Urinary bladder (tissue), 4 donors: Measurements from ENCODE around the gene CNDP2. TPM values are rescaled to one million over a fixed set of nuclear protein-coding genes. Genes with fewer than 3 reads are reported as not detected.

Experiments used
- DNase-seq: peaks from one replicate; pipeline ENCODE4 v3.0.0-alpha.2; 2015; ENCODE audit errors: extremely low spot score
- H3K27ac ChIP-seq: one replicate; pipeline ENCODE4 v1.5.1; 2013; ENCODE audit warnings: low read depth, mild to moderate bottlenecking, moderate library complexity
- H3K36me3 ChIP-seq: one replicate; pipeline ENCODE4 v1.6.1; 2013; ENCODE audit warnings: mild to moderate bottlenecking, moderate library complexity; ENCODE audit not compliant: insufficient read depth
- H3K4me1 ChIP-seq: one replicate; pipeline ENCODE4 v1.6.1; 2013; ENCODE audit warnings: mild to moderate bottlenecking, moderate library complexity; ENCODE audit not compliant: insufficient read depth
- H3K4me3 ChIP-seq: one replicate; pipeline ENCODE4 v1.5.1; 2013; ENCODE audit warnings: low read depth, low read length
- WGBS: extraction: QIAGEN DNeasy Blood & Tissue Kit; methylation state at CpG from one replicate; pipeline ENCODE4 v1.1.7; 2013; 5-methylcytosine and 5-hydroxymethylcytosine counted together
- polyA plus RNA-seq: library from polyadenylated mRNA; stranded (reverse); fragments of 200-250 nt; gene quantifications from one replicate; pipeline ENCODE4 v1.2.3, GENCODE V29; 2013
- total RNA-seq: library from RNA; depleted of rRNA; stranded (reverse); fragments of >200 nt; gene quantifications from one replicate; pipeline ENCODE4 v1.2.3, GENCODE V29; 2014
- donor health status: healthy with polysubstance abuse.
- donor health status: healthy.

Gene CNDP2
- total RNA-seq: 44.0 TPM
- polyA plus RNA-seq: 72.3 TPM

DNA sequence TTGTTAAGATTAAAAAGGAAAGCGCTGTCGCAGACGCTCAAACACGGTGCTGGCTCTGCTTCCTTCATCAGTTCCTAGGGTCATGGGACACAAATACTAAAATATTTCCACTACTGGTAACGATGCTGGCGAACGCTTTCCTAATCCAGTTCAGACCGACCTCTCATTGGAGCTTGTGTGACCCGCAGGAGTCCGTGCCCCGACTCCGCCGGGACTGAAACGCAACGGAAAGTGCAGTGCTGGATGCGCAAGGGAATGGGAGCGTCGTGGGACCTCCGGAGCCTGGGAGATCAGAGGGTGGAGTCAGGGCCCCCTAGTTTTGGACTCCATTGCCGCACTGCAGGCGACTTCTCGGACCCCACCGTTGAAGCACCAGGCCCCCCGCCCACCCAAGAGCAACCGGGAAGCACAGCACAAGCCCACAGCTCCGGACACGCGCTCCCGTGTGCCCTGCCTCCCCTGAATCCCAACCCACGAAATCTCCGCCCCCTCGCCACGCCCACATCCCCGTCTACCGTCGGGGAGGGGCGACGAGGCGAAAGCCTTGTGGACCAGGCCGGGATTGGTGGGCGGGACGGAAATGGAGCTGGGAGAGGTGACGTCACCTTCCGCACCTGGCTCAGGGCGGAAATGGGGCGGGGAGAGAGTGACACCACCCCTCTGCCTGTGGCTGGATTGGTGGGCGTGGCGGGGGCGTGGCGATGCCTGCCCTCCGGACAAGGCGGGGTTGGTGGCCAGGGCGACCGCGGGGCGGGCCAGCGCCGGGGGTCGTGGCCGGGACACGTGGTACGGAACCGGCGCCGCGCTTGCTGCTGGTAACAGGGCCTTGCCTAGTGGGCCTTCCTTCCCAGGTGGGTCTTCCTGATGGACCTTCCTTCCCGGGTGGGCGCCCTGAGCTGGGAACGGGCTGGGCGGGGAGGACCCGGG is at the start of gene CNDP2:
TSS of gene CNDP2 (plus strand) at position 783 of the 927 bp plus-strand sequence. CDS start 3,611 bp downstream, outside the sequence.
- Histone ChIP-seq H3K36me3 (no peaks in the 10 kb centered on the region), H3K4me3 (peak within 1 kb of the TSS; percentile 72), H3K4me1 (no peaks in the 10 kb centered on the region), H3K27ac (peak within 1 kb of the TSS; percentile 94)
- peak; percentile 98 for DNase-seq
- under 1% methylated on average over 71 of the region's 71 CpGs for WGBS

DNA sequence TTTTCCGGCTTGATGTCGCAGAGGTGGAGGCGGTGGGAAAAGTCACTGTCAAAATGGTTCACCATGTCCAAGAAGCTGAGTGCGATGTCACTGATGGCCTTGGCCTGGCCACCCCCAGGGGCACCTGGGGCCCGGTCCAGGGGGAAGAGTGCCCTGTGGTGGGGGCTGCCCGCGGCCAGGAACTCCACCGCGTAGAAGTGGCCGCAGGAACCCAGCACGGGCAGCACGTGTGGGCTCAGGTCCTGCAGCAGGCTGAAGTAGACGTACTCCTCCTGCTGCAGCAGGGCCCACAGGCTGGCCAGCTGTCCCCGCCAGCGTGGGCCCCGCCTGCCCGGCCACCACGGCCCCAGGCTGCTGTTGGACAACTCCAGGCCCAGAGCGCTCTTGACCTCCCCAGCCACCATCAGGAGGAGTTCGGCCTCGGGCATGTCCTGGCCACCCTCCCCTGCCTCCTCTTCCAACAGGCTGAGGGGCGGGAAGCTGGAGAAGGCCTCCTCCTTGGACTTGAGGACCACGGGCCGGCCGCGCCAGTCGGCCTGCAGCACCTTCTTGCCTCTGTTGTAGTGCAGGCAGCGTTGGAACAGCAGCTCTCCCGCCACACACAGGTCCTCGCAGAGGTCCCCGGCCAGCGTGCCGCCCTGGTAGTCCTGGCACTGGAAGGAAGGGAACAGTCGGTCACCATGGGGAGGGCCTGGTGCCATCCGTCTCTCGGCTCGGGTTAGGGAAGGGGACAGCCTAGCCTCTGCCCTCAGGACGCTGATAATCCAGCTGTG is 49.3 kb upstream of the CNDP2 start:
- no peak for DNase-seq
- H3K36me3 ChIP-seq: no peaks in the 10 kb centered on the region

DNA sequence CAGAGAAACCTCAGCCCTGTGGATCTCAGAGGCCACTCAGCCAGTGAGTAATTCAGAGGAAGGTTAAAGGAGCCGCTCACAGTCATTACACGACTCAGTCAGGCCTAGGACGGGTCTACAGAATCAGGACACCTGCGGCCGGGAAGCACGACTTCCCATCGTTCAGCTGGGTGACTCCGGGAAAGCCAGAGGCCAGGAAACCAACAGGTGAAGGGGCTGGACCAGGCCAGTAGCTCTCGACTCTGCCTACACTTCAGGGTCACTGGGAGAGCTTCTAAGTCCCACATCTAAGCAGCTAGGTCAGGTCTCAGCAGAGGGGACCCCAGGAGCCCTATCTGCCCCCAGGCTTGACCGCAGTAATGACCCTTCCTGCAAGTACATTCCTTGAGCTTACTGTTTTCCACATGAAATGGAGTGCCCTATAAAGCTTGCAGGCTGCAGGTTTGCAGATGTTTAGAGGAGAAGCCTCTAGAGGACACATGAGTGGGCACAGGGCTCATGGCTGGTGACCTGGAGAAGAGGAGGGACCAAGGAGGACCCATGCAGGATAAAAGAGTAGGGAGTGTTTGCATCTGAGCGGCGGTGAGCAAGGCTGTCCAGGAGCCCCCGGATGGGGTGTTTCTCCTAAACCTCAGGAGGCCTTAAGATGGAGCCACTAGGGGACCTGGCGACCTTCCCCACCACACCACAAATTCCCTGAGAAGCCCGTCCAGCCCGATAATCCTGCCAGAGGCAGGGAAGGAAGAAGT is 48.6 kb upstream of the CNDP2 start:
- no peaks in the 10 kb centered on the region for H3K4me1 ChIP-seq
- no peak overlapping the region for H3K27ac ChIP-seq
- no peak for DNase-seq
- no peak overlapping the region for H3K4me3 ChIP-seq
- H3K36me3 ChIP-seq: no peaks in the 10 kb centered on the region
- 92% methylated on average over 16 of the region's 16 CpGs for WGBS

More for the DNA sequence above, 49.3 kb upstream of the CNDP2 start:
- no peak overlapping the region for H3K4me3 ChIP-seq
- 95% methylated on average over 38 of the region's 38 CpGs for WGBS
- no peak overlapping the region for H3K27ac ChIP-seq
- H3K4me1 ChIP-seq: no peaks in the 10 kb centered on the region

DNA sequence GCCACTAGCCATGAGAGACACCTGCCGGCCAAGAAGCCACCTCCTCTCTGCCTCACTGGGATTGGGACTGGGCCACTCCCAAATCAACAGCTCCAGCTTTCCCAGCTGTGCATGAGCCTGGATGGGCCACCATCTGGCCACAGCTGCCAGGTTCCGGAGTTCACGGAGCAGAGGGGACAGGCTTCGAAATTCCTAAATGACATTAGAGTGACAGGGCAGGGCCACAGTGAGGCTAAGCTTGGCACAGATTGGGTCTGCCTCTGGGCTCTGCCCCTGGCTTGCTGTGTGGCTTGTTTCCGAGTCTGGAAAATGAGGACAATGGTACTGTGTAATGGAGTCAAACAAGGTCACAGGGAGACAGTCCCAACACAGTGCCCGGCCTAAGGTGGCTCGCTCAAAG is 45.5 kb upstream of the CNDP2 start:
- Histone ChIP-seq H3K36me3 (no peaks in the 10 kb centered on the region), H3K27ac (no peak overlapping the region), H3K4me3 (no peak overlapping the region), H3K4me1 (no peaks in the 10 kb centered on the region)
- 81% methylated on average over 7 of the region's 7 CpGs for WGBS
- DNase-seq: no peak

DNA sequence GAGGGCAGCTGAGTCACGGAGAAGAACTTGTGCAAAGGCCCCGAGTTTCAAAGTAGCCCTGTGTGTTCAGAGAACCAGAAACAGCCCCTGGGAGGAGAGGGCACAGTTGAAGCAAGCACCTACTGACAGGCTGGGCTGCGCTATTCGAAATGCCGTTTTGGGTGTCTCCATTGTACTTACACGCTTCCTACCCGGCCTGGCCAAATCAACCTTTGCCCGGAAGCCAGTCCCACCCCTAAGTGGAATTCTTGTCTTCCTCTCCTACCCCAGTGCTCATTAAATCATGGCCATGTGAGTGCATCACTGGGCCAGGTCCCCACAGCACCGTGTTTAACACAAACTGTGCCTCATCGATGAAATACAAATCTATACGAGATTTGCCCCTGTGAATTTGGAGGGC is 45.0 kb upstream of the CNDP2 start:
- DNase-seq: no peak
- Histone ChIP-seq H3K36me3 (no peaks in the 10 kb centered on the region), H3K4me3 (no peak overlapping the region), H3K4me1 (no peaks in the 10 kb centered on the region), H3K27ac (no peak overlapping the region)
- WGBS: 90% methylated on average over 11 of the region's 11 CpGs

DNA sequence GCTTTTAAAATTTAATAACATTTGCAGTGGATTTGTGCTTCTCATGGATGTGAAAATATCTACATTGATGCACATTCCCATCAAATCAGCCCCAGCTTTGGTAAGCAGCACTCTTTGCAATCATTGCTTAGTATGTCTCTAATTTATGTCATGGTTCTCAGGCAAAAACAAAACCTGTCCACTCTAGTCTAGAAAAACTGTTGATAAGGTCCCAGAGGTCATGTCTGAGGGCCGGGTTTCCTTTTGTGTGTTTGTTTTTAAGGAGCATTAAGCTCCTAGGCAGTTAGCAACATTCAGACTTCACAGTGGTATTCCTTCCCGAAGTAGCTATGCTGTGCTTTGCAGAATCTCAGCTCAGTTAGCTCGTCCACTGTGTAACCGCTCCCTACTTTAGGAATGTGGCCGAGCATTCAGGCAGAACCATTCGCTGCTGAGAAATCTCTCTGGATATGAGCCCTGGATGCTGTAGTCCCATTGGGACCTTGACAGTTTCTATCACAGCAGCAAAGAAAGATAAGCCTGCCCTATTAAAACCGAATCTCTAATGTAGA is 43.1 kb upstream of the CNDP2 start:
- Histone ChIP-seq H3K4me1 (peaks cover 4% of the 10 kb centered on the region), H3K4me3 (no peak overlapping the region), H3K36me3 (no peaks in the 10 kb centered on the region), H3K27ac (no peak overlapping the region)
- no peak for DNase-seq
- WGBS: 31% methylated on average over 7 of the region's 7 CpGs

DNA sequence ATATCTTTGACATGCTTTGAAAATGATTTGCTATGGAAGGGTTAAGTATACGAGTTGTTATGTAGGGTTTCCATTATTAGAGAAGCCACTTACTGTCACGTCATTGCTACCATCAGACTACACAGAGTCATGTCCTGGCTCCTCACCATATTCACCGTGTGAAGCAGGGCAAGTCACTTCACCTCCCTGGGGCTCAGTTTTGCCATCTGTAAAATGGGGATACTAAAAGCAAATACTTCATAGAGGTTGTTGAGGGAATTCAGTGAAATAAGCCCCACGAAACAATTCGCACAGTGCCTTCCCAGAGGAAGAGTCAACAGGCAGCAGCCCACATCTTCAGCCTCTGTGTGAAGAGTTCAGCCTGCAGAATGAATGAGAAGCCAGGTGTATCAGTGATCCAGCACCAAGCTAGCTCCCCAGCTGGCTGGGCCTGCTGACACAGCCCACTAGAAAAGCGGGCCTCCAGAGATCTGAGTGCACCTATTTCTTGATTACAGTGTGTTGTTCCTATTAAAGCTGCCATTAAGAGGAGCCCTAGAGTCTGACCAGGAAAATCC is 42.4 kb upstream of the CNDP2 start:
- H3K4me3 ChIP-seq: no peak overlapping the region
- 81% methylated on average over 6 of the region's 6 CpGs for WGBS
- no peaks in the 10 kb centered on the region for H3K36me3 ChIP-seq
- no peak overlapping the region for H3K27ac ChIP-seq
- H3K4me1 ChIP-seq: peaks cover 4% of the 10 kb centered on the region
- DNase-seq: no peak

DNA sequence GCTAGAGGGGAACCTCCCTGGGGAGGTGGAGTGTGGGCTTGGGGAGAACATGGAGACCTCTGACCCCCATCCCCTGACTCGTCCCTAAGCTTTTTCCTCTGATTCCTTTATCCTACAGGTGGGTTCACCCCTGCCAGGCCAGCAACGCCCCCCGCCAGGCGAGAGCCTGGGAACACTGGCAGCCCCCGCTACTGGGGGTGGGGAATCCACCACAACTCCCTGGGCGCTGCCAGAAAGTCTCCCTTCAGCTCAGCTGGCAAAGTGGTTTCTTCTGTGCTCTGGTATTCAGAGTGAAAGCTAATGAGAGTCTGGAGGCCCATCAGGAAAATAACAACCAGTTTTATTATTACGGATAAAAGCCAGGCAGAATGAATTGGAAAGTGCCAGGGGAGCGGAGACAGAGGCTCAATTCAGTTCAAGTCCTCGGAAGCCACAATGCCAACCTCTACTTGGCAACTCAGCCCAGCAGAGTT is 41.8 kb upstream of the CNDP2 start:
- DNase-seq: no peak
- H3K4me1 ChIP-seq: peaks cover 4% of the 10 kb centered on the region
- 88% methylated on average over 9 of the region's 9 CpGs for WGBS

DNA sequence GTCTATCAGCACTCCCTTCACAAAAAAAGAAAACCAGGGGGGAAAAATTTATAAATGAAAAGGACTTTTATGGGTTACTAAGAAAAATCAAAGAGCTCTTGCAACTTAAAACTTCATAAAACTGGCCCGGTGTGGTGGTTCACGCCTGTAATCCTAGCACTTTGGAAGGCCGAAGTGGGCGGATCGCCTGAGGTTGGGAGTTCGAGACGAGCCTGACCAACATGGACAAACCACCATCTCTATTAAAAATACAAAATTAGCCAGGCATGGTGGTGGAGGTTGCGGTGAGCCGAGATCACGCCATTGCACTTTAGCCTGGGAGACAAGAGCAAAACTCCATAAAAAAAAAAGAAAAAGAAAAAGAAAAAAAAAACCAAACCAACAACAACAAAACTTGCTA is 40.8 kb upstream of the CNDP2 start:
- WGBS: 96% methylated on average over 10 of the region's 10 CpGs
- H3K4me1 ChIP-seq: peaks cover 4% of the 10 kb centered on the region
- no peaks in the 10 kb centered on the region for H3K36me3 ChIP-seq
- no peak for DNase-seq
- H3K27ac ChIP-seq: no peak overlapping the region
- H3K4me3 ChIP-seq: no peak overlapping the region

More for the DNA sequence above, 41.8 kb upstream of the CNDP2 start:
- Histone ChIP-seq H3K27ac (no peak overlapping the region), H3K36me3 (no peaks in the 10 kb centered on the region), H3K4me3 (no peak overlapping the region)

DNA sequence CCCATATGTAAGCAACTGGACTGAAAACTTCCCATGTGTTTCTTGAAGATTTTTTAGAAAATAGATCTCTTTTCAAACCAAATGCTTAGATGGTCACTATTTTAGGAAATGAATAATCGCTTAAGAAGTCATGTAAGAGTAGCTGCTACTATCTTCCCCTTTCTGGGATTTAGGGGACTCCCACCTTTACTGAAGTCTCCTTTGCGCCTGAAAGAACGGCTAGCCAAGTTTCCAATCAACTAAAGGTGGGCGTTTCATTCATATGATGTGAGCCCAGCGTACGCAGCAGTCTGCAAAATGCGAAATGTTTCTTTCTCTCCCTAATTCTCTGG is 40.2 kb upstream of the CNDP2 start:
- Histone ChIP-seq H3K27ac (no peak overlapping the region), H3K4me1 (peaks cover 4% of the 10 kb centered on the region), H3K4me3 (no peak overlapping the region), H3K36me3 (no peaks in the 10 kb centered on the region)
- 17% methylated on average over 7 of the region's 7 CpGs for WGBS
- DNase-seq: no peak

DNA sequence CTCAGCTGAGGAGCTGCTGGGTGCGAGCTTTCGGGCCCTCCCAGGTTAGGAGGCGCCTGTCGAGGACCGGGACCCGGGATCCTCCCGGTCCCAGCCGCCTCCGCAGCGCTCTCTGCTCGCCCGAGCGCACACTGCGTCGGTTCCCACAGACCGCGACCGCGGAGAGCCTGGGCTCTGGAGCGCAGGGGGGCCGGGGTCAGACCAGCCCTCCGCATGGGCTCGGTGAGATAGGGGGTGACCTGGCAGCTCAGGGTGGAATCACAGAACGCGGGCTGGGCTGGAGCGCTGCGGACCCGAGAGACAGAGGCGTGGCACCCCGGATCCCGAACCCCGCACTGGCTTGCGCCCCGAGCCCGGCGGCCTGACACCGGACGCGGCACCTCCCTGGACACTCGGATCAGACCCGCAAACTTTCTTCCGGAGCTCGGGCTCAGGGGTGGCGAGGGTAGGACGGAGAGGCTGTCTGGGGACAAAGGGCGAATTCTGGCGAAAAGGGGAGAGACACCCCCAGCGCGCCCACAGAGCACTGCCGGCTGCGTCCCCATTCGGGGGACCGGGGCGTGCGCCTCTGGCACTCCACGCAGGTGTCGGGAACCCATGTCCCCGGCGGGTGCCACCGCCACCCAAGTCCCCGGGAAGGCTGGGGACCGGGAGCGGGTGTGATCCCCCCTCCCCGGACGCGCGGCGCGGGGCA is 39.7 kb upstream of the CNDP2 start:
- Histone ChIP-seq H3K27ac (no peak overlapping the region), H3K36me3 (no peaks in the 10 kb centered on the region), H3K4me1 (peaks cover 4% of the 10 kb centered on the region), H3K4me3 (peak overlapping the region; percentile 43)
- under 1% methylated on average over 69 of the region's 69 CpGs for WGBS
- no peak for DNase-seq

DNA sequence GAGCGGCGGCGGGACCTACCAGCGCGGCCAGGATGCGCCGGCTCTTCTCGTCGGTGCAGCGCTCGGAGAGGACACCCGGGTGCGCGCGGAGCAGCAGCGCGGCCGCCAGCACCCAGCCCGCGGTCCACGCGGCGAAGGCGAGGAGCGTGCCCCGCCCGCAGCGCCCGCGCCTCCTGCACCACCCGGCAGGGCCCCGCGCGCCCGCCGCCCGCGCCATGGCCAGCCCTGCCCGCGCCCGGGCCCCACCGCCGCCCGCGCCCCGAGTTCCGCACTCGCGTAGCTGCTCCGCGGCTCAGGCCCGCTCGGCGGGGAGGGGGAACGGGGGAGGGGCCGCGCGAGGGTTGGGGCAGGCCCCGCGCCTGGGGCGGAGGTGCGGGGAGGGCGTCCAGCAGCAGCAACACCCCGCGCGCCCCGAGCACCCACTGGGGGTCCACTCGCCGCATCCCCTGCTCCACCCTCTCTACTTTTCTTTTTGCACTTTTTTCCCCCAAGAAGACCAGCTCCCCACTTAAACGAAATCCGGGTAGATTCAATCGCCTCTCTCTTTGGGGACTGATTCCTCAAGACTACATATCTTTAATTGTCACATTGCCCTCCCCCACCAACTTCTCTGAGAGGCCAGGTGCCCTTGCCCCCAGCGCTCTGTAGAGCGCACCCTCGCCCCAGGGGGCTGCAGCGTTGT is 39.0 kb upstream of the CNDP2 start, which contains the start of gene DIPK1C:
TSS of gene DIPK1C (minus strand) at position 266 of the 682 bp plus-strand sequence. CDS start at position 217, 49 bp downstream.
- no peak for DNase-seq
- H3K36me3 ChIP-seq: no peaks in the 10 kb centered on the region
- H3K4me1 ChIP-seq: peaks cover 4% of the 10 kb centered on the region
- H3K27ac ChIP-seq: no peak within 1 kb of the TSS
- H3K4me3 ChIP-seq: peak within 1 kb of the TSS; percentile 43
- WGBS: under 1% methylated on average over 76 of the region's 76 CpGs
